ENCODE measurements around the gene TBK1. TPM values are rescaled to one million over a fixed set of nuclear protein-coding genes. Genes with fewer than 3 reads are reported as not detected.

The TBK1 gene
- total RNA-seq, 2 experiments from 2014 or later: 22.7 to 29.5 TPM

DNA sequence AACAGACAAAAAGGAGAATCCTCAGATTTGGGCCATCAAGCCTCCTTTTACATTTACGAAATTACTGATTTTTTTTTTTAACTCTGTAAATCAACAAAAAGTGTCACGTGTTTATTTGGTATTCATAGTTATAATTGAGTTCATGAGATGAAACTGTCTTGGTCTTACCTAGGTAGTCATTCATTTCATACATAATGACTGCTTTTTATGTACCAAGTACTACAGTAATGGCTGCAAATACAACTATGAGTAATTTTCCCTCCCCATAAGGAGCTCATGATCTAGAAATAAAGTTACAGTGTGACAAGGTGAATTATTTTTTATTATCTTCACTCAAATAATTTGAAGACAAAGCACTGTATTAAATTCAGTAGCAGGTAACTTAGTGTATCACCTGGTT lies 6.4 kb upstream of the TBK1 start:
- Histone ChIP-seq H3K4me3 (ENCODE audit: low read depth, low read length, poor library complexity, severe bottlenecking) (no peak overlapping the region), H3K79me2 (ENCODE audit: insufficient read depth, low read depth, low read length) (no peaks in the 10 kb centered on the region; the same call in 1 of the 2 replicates), H3K9me3 (ENCODE audit: low read length) (no peaks in the 10 kb centered on the region), H4K20me1 (ENCODE audit: insufficient read depth, low read length) (no peaks in the 10 kb centered on the region), H3K27ac (ENCODE audit: low read depth, low read length, poor library complexity, severe bottlenecking) (no peak overlapping the region), H3K4me2 (ENCODE audit: low read length) (no peak overlapping the region), H3K9me2 (ENCODE audit: insufficient read depth, low read length) (no peaks in the 10 kb centered on the region), H2AFZ (ENCODE audit: low read length) (no peak overlapping the region), H3K36me3 (ENCODE audit: insufficient read depth, low read length) (peaks cover 94% of the 10 kb centered on the region), H3K4me1 (ENCODE audit: insufficient read depth, low read length, poor library complexity, severe bottlenecking) (peaks cover 2% of the 10 kb centered on the region)
- POLR2A ChIA-PET: interaction anchor here (0.7 to 1.1 kb wide), 2 partner anchors 22 to 434 kb away, joined by 4 read pairs; no protein-coding TSS in a partner anchor
- no peak for DNase-seq (ENCODE audit: low spot score)
- TF ChIP-seq, protein P1, sequence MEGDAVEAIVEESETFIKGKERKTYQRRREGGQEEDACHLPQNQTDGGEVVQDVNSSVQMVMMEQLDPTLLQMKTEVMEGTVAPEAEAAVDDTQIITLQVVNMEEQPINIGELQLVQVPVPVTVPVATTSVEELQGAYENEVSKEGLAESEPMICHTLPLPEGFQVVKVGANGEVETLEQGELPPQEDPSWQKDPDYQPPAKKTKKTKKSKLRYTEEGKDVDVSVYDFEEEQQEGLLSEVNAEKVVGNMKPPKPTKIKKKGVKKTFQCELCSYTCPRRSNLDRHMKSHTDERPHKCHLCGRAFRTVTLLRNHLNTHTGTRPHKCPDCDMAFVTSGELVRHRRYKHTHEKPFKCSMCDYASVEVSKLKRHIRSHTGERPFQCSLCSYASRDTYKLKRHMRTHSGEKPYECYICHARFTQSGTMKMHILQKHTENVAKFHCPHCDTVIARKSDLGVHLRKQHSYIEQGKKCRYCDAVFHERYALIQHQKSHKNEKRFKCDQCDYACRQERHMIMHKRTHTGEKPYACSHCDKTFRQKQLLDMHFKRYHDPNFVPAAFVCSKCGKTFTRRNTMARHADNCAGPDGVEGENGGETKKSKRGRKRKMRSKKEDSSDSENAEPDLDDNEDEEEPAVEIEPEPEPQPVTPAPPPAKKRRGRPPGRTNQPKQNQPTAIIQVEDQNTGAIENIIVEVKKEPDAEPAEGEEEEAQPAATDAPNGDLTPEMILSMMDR (conservative IDR thresholded peaks at IDR 0.05; ENCODE audit: low read length): no peak
- TF ChIP-seq EZH2phosphoT487 (IDR thresholded peaks at IDR 0.05; ENCODE audit: borderline replicate concordance, low read depth, low read length): no peak
- BruUV-seq (replicated peaks): no TSS peak
- CTCF ChIA-PET (ENCODE audit: unreplicated experiment): no interaction called here
- intact Hi-C loops (cut with micrococcal nuclease; ENCODE audit: unreplicated experiment): no loop called here

DNA sequence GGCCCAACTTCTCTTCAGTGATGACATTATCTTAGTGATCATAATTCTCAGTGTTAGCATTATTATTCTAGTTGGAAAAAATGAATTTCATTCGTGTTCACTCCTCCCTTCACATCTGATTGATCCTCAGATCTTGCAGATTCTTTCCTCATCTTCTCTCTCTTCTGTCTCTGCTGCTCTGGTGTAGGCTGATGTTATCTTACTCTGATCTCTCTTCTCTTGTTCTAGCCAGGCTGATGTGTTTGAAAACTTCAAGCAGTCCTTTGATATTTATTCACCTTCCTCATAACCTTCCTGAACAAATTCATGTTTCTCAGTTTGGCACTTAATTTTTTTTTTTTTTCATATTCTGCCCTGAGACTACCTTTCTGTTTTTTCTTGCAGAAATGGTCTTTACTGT lies 5.6 kb upstream of the TBK1 start:
- Histone ChIP-seq H3K9me2 (ENCODE audit: insufficient read depth, low read length) (no peaks in the 10 kb centered on the region), H3K4me2 (ENCODE audit: low read length) (no peak overlapping the region), H3K4me1 (ENCODE audit: insufficient read depth, low read length, poor library complexity, severe bottlenecking) (peaks cover 9% of the 10 kb centered on the region), H2AFZ (ENCODE audit: low read length) (no peak overlapping the region), H3K36me3 (ENCODE audit: insufficient read depth, low read length) (peaks cover 88% of the 10 kb centered on the region), H3K27ac (ENCODE audit: low read depth, low read length, poor library complexity, severe bottlenecking) (no peak overlapping the region), H3K9me3 (ENCODE audit: low read length) (no peaks in the 10 kb centered on the region), H3K79me2 (ENCODE audit: insufficient read depth, low read depth, low read length) (no peaks in the 10 kb centered on the region; the same call in 1 of the 2 replicates), H4K20me1 (ENCODE audit: insufficient read depth, low read length) (no peaks in the 10 kb centered on the region), H3K4me3 (ENCODE audit: low read depth, low read length, poor library complexity, severe bottlenecking) (no peak overlapping the region)
- no peak for DNase-seq (ENCODE audit: low spot score)
- BruUV-seq (replicated peaks): no TSS peak
- ChIA-PET CTCF (ENCODE audit: unreplicated experiment) (no interaction called here), POLR2A (no interaction called here)
- TF ChIP-seq, protein P1 (conservative IDR thresholded peaks at IDR 0.05; ENCODE audit: low read length): no peak
- TF ChIP-seq EZH2phosphoT487 (IDR thresholded peaks at IDR 0.05; ENCODE audit: borderline replicate concordance, low read depth, low read length): no peak
- intact Hi-C loops (cut with micrococcal nuclease; ENCODE audit: unreplicated experiment): no loop called here

DNA sequence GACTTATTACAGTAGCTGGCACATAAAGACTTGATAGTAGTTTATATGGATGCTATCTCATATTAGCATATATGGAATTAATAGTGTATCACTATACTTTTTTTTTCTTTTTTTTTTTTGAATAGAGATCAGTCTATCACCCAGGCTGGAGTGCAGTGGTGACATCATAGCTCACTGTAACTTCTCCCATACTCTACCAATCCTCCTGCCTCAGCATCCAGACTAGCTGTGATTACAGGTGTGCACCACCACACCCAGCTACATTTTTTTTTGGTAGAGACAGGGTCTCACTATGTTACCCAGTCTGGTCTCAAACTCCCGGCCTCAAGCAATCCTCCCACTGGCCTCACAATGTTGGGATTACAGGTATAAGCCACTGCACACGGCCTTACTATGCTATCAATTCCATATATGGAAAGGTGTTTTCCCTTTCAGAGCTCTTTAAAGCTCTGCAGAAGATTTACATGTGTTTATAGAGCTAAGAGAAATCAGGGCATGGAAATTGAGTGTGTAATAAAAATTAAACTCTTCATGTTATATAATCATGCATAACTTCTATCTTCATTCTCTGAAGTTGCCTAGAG lies 1.8 kb upstream of the TBK1 start:
- BruUV-seq (replicated peaks): no TSS peak
- Histone ChIP-seq H3K36me3 (ENCODE audit: insufficient read depth, low read length) (peaks cover 52% of the 10 kb centered on the region), H3K9me2 (ENCODE audit: insufficient read depth, low read length) (no peaks in the 10 kb centered on the region), H3K9me3 (ENCODE audit: low read length) (no peaks in the 10 kb centered on the region), H3K79me2 (ENCODE audit: insufficient read depth, low read depth, low read length) (peaks cover 32% of the 10 kb centered on the region), H3K4me3 (ENCODE audit: low read depth, low read length, poor library complexity, severe bottlenecking) (no peak overlapping the region), H3K4me2 (ENCODE audit: low read length) (peak overlapping the region; percentile 69), H3K27ac (ENCODE audit: low read depth, low read length, poor library complexity, severe bottlenecking) (peak overlapping the region; percentile 70), H2AFZ (ENCODE audit: low read length) (no peak overlapping the region), H4K20me1 (ENCODE audit: insufficient read depth, low read length) (0 out of 2 replicates have a peak, but pooled peaks cover 3% of the 10 kb centered on the region), H3K4me1 (ENCODE audit: insufficient read depth, low read length, poor library complexity, severe bottlenecking) (peaks cover 21% of the 10 kb centered on the region)
- TF ChIP-seq, protein P1 (conservative IDR thresholded peaks at IDR 0.05; ENCODE audit: low read length): no peak
- no peak for TF ChIP-seq EZH2phosphoT487 (IDR thresholded peaks at IDR 0.05; ENCODE audit: borderline replicate concordance, low read depth, low read length)
- DNase-seq (ENCODE audit: low spot score): no peak
- ChIA-PET CTCF (ENCODE audit: unreplicated experiment) (no interaction called here), POLR2A (interaction anchor here (0.6 to 2.2 kb wide), 5 partner anchors 9 to 530 kb away, joined by 3 to 10 read pairs (median 5); no protein-coding TSS in a partner anchor)
- intact Hi-C loops (cut with micrococcal nuclease; ENCODE audit: unreplicated experiment): no loop called here

Measured in OCI-LY7 (cell line).